ENCODE data around the gene BNC1. TPM values are rescaled to one million over a fixed set of nuclear protein-coding genes. Genes with fewer than 3 reads are reported as not detected.

Gene BNC1
- total RNA-seq, 1 donor from 2014 or later: not detected

DNA sequence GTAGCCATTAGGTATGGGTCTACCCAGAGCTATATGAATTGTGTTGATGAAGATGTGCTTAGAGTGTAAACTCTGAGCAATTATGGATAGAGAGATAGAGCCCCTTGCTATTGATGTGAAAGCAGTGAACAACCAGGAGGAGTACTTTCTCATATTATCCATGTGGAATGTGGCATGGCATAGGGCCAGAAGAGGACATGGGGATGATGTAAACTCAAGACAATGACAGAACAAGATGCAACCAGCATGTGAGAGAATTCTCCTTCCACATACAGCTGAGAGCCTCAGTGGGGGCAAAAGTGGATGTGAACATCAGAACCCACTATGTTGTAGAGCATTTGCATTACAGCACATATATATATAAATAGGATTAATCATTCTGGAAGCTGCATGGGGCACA lies 36.4 kb upstream of the BNC1 start:
- H3K4me1 ChIP-seq: peaks cover 11% of the 10 kb centered on the region
- Mint-ChIP-seq H3K4me1 (no peaks in the 10 kb centered on the region), H3K9me3 (no peaks in the 10 kb centered on the region), H3K27ac (no peak overlapping the region), H3K27me3 (ENCODE audit: insufficient read depth, low read depth) (peaks cover 6% of the 10 kb centered on the region), H3K36me3 (no peaks in the 10 kb centered on the region), H3K4me3 (no peak overlapping the region)
- no peaks in the 10 kb centered on the region for H3F3A ChIP-seq (ENCODE audit: low read depth)
- no peak overlapping the region for H3K27ac ChIP-seq
- DNase-seq (ENCODE audit: low spot score): no peak
- no peak overlapping the region for H3K9ac ChIP-seq
- H2AFZ ChIP-seq (replicated peaks): no peak overlapping the region
- no peak overlapping the region for H3K4me2 ChIP-seq
- TF ChIP-seq, protein P1, sequence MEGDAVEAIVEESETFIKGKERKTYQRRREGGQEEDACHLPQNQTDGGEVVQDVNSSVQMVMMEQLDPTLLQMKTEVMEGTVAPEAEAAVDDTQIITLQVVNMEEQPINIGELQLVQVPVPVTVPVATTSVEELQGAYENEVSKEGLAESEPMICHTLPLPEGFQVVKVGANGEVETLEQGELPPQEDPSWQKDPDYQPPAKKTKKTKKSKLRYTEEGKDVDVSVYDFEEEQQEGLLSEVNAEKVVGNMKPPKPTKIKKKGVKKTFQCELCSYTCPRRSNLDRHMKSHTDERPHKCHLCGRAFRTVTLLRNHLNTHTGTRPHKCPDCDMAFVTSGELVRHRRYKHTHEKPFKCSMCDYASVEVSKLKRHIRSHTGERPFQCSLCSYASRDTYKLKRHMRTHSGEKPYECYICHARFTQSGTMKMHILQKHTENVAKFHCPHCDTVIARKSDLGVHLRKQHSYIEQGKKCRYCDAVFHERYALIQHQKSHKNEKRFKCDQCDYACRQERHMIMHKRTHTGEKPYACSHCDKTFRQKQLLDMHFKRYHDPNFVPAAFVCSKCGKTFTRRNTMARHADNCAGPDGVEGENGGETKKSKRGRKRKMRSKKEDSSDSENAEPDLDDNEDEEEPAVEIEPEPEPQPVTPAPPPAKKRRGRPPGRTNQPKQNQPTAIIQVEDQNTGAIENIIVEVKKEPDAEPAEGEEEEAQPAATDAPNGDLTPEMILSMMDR (IDR thresholded peaks at IDR 0.05): no peak
- TF ChIP-seq EZH2phosphoT487 (IDR thresholded peaks at IDR 0.05): no peak
- no peak for TF ChIP-seq EZH2 (IDR thresholded peaks at IDR 0.05)
- H3K27me3 ChIP-seq: no peaks in the 10 kb centered on the region
- no peaks in the 10 kb centered on the region for H3K79me2 ChIP-seq (ENCODE audit: low read depth)
- H4K20me1 ChIP-seq (ENCODE audit: low read depth): no peaks in the 10 kb centered on the region
- H3K9me3 ChIP-seq (ENCODE audit: low read depth): no peaks in the 10 kb centered on the region
- H3K4me3 ChIP-seq: no peak overlapping the region
- H3K36me3 ChIP-seq: no peaks in the 10 kb centered on the region

DNA sequence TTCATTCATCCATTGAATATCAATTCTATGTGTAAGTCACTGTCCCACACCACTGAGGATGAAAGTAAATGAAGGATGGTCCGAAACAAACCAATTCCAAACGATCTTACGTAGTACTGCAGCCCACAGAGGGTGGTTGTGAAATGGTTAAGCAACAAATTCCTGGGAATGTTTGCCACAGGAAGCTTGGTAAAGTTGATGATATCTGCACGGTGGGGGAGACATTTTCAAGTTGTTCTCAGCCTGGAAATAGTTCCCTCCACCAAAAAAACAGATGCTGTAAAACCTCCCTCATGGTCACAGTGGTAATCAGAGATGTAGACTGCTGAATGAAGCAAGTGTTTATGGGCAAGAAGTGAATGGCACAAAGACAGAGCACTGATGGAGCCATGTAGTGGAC lies 35.9 kb upstream of the BNC1 start:
- no peak overlapping the region for H3K4me2 ChIP-seq

DNA sequence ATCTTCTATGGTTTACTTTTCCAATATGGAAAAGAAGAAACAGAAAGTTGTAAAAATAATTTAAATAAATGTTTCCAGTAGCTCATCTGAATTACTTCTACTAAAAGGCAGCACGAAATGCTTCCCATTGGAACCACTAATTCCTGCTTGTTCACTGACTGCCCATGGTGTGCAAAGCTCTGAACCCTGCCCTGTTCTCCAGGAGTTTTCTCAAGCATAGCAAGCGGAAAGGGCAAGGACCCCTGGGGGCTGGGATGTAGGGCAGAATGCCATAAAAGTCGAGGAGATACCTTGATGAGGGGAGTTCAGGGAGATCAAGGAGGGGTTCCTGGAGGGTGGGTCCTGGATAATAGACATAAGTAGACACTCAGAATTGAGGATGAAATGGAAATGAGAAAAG lies 35.3 kb upstream of the BNC1 start:
- H3K36me3 ChIP-seq: no peaks in the 10 kb centered on the region
- Mint-ChIP-seq H3K27me3 (ENCODE audit: insufficient read depth, low read depth) (peaks cover 4% of the 10 kb centered on the region), H3K36me3 (no peaks in the 10 kb centered on the region), H3K27ac (no peak overlapping the region), H3K4me1 (no peaks in the 10 kb centered on the region), H3K9me3 (no peaks in the 10 kb centered on the region), H3K4me3 (no peak overlapping the region)
- TF ChIP-seq EZH2 (IDR thresholded peaks at IDR 0.05): no peak
- TF ChIP-seq, protein P1 (IDR thresholded peaks at IDR 0.05): no peak
- no peak for TF ChIP-seq EZH2phosphoT487 (IDR thresholded peaks at IDR 0.05)
- no peaks in the 10 kb centered on the region for H3F3A ChIP-seq (ENCODE audit: low read depth)
- H3K27ac ChIP-seq: no peak overlapping the region
- H3K27me3 ChIP-seq: no peaks in the 10 kb centered on the region
- no peaks in the 10 kb centered on the region for H3K79me2 ChIP-seq (ENCODE audit: low read depth)
- H3K4me1 ChIP-seq: peaks cover 11% of the 10 kb centered on the region
- H3K9ac ChIP-seq: no peak overlapping the region
- no peak overlapping the region for H3K4me2 ChIP-seq
- H3K4me3 ChIP-seq: no peak overlapping the region
- H2AFZ ChIP-seq (replicated peaks): no peak overlapping the region
- no peaks in the 10 kb centered on the region for H3K9me3 ChIP-seq (ENCODE audit: low read depth)
- no peaks in the 10 kb centered on the region for H4K20me1 ChIP-seq (ENCODE audit: low read depth)
- no peak for DNase-seq (ENCODE audit: low spot score)

More for the DNA sequence above, 35.9 kb upstream of the BNC1 start:
- no peaks in the 10 kb centered on the region for H3K4me1 Mint-ChIP-seq
- no peak for DNase-seq (ENCODE audit: low spot score)
- H3K27ac Mint-ChIP-seq: no peak overlapping the region
- no peaks in the 10 kb centered on the region for H3K36me3 ChIP-seq
- H3K4me3 Mint-ChIP-seq: no peak overlapping the region
- TF ChIP-seq, protein P1 (IDR thresholded peaks at IDR 0.05): no peak
- no peak for TF ChIP-seq EZH2 (IDR thresholded peaks at IDR 0.05)
- no peak for TF ChIP-seq EZH2phosphoT487 (IDR thresholded peaks at IDR 0.05)
- H3K9ac ChIP-seq: no peak overlapping the region
- H3K27me3 ChIP-seq: no peaks in the 10 kb centered on the region
- H3K9me3 Mint-ChIP-seq: no peaks in the 10 kb centered on the region
- no peaks in the 10 kb centered on the region for H3F3A ChIP-seq (ENCODE audit: low read depth)
- H3K4me1 ChIP-seq: peaks cover 11% of the 10 kb centered on the region
- H3K4me3 ChIP-seq: no peak overlapping the region
- H3K27ac ChIP-seq: no peak overlapping the region
- no peaks in the 10 kb centered on the region for H3K36me3 Mint-ChIP-seq
- no peaks in the 10 kb centered on the region for H3K9me3 ChIP-seq (ENCODE audit: low read depth)
- H2AFZ ChIP-seq (replicated peaks): no peak overlapping the region
- H3K79me2 ChIP-seq (ENCODE audit: low read depth): no peaks in the 10 kb centered on the region
- H3K27me3 Mint-ChIP-seq (ENCODE audit: insufficient read depth, low read depth): peaks cover 4% of the 10 kb centered on the region
- no peaks in the 10 kb centered on the region for H4K20me1 ChIP-seq (ENCODE audit: low read depth)

All from neural progenitor cell (in vitro differentiated cells).